Thyroid gland (tissue), 4 donors: ENCODE results near the gene PTPRN2. TPM values are rescaled to one million over a fixed set of nuclear protein-coding genes. Genes with fewer than 3 reads are reported as not detected.

ENCODE experiments used
- DNase-seq, 2 donors: peaks; one replicate each; pipeline ENCODE4 v3.0.0-alpha.2; 2019
- H3K27ac ChIP-seq, 3 donors: fragments of 200-600 bp; sonication (generic); 1 replicate in 2 of 3; 2 replicates in 1 of 3; pipeline ENCODE4 v1.5.1; 2016 to 2019; ENCODE audit warnings: mild to moderate bottlenecking in 1 of 3, moderate library complexity in 1 of 3
- H3K27me3 ChIP-seq: fragments of 200-600 bp; sonication (generic); one replicate; pipeline ENCODE4 v1.5.1; 2019
- H3K36me3 ChIP-seq, 2 donors: fragments of 200-600 bp; sonication (generic); one replicate each; pipeline ENCODE4 v1.5.1; 2016 to 2019
- H3K4me1 ChIP-seq, 2 donors: fragments of 200-600 bp; sonication (generic); one replicate each; pipeline ENCODE4 v1.5.1; 2017 to 2019
- H3K4me3 ChIP-seq, 3 donors: fragments of 200-600 bp; sonication (generic); replicated peaks in 1 of 3; 1 replicate in 2 of 3; 2 replicates in 1 of 3; pipeline ENCODE4 v1.5.1; 2016; ENCODE audit warnings: mild to moderate bottlenecking in 1 of 3
- H3K9me3 ChIP-seq: fragments of 200-600 bp; sonication (generic); one replicate; pipeline ENCODE4 v1.5.1; 2017
- POLR2A ChIP-seq, 2 donors: fragments of 450-650 bp; IDR thresholded peaks; one replicate each; pipeline ENCODE4 v1.6.1; 2017; ENCODE audit warnings: antibody characterized with exemption in 2 of 2, mild to moderate bottlenecking in 2 of 2, moderate library complexity in 1 of 2
- WGBS, 2 donors: methylation state at CpG; one replicate each; pipeline ENCODE4 v1.1.5; 2017; 5-methylcytosine and 5-hydroxymethylcytosine counted together
- intact Hi-C: fragments of 100-400 bp; cut with DNase I; formaldehyde crosslinking; loops from one replicate; pipeline ENCODE4 v1.15.1; 2023
- total RNA-seq, 4 donors: library from RNA; depleted of rRNA; stranded (reverse); fragments of >200 nt; gene quantifications; one replicate each; pipeline ENCODE4 v1.2.3, GENCODE V29; 2016
- TF ChIP-seq, protein P1 (sequence below), 6 experiments: fragments of 200-600 bp in 3 of 6; fragments of 450-650 bp in 3 of 6; sonication (generic) in 3 of 6; IDR thresholded peaks; one replicate each; pipeline ENCODE4 v1.5.1; 2016 to 2019; ENCODE audit warnings: antibody characterized with exemption in 6 of 6, mild to moderate bottlenecking in 2 of 6, inconsistent platforms in 1 of 6, moderate library complexity in 1 of 6

Gene PTPRN2
- total RNA-seq, 4 donors from 2014 or later, result 4.2 to 9.9 (median 7.7) TPM

- intact Hi-C loops, result no loop called here
- DNase-seq, result no peak
- Histone ChIP-seq H3K27ac (no peak overlapping the region), H3K36me3 (no peaks in the 10 kb centered on the region), H3K4me3 (no peak overlapping the region), H3K4me1 (no peaks in the 10 kb centered on the region), H3K27me3 (no peaks in the 10 kb centered on the region), H3K9me3 (no peaks in the 10 kb centered on the region)
- no peak for TF ChIP-seq POLR2A (IDR thresholded peaks at IDR 0.05)
- TF ChIP-seq, protein P1, sequence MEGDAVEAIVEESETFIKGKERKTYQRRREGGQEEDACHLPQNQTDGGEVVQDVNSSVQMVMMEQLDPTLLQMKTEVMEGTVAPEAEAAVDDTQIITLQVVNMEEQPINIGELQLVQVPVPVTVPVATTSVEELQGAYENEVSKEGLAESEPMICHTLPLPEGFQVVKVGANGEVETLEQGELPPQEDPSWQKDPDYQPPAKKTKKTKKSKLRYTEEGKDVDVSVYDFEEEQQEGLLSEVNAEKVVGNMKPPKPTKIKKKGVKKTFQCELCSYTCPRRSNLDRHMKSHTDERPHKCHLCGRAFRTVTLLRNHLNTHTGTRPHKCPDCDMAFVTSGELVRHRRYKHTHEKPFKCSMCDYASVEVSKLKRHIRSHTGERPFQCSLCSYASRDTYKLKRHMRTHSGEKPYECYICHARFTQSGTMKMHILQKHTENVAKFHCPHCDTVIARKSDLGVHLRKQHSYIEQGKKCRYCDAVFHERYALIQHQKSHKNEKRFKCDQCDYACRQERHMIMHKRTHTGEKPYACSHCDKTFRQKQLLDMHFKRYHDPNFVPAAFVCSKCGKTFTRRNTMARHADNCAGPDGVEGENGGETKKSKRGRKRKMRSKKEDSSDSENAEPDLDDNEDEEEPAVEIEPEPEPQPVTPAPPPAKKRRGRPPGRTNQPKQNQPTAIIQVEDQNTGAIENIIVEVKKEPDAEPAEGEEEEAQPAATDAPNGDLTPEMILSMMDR (IDR thresholded peaks at IDR 0.05), result no peak
- WGBS, 2 donors, result 81 to 86% methylated on average over 11 to 15 of the region's 17 CpGs
These were observed 743.0 kb downstream of the PTPRN2 start for GRCh38 chr7:157844611-157845010.

DNA sequence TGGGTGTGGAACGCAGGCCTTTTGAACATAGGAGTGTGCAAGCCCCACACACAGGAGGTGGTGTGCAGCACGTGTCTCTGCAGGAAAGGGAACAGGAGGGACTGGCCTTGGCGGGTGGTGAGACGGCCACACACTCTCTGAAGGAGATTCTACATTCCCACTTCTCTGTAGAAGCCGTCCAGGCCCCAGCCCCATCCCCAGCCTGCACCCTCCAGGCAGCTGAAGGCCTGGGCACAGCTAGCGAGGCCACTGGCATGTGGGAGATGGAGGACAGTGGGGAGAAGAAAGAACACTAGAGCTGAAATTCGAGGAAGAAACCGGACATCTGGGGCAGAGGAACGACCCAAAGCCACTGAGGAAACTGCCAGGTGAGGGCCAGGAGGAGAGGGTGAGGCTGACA is 743.5 kb downstream of the PTPRN2 start:
- H3K27me3 ChIP-seq, result no peaks in the 10 kb centered on the region
- 71 to 82% methylated on average over 9 of the region's 9 CpGs for WGBS, 2 donors
- intact Hi-C loops, result no loop called here
- no peak overlapping the region for H3K4me3 ChIP-seq
- no peaks in the 10 kb centered on the region for H3K36me3 ChIP-seq
- H3K27ac ChIP-seq, result no peak overlapping the region
- TF ChIP-seq, protein P1 (IDR thresholded peaks at IDR 0.05), result no peak
- no peak for TF ChIP-seq POLR2A (IDR thresholded peaks at IDR 0.05)
- no peaks in the 10 kb centered on the region for H3K9me3 ChIP-seq
- no peak for DNase-seq
- no peaks in the 10 kb centered on the region for H3K4me1 ChIP-seq

DNA sequence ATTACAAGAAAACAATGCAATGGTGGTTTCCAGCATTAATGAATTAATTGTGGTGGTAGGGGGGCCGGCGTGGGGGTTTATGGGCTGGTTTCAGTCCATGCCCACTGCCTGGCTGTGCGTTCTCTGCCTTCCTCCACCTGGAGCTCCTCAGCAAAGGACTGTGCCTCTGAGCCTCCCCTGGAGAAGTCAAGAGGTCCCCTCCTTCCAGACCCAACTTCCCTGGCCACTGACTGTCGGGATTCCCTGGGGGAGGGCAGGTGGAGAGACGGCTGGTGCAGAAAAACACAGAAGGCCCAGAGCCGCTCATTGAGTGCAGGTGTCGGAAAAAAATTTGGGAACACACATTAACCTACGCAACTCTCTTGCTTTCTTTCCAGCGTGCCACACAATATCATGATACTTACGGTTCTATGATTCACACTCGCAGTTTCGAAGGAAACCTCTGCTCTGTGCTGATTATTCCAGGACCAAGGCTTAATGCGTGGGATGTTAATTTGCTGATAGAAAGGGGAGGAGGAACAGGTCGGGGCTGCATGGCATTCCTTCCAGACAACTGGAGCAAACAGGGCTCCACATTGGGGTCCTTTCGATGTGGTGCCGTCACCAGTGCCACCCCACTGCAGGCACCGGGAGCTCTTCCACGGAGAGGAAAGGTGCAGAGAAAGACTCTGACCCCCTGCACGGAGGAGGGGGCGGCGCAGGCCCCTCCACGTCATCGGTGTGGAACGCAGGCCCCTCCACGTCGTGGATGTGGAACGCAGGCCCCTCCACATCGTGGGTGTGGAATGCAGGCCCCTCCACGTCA is 744.1 kb downstream of the PTPRN2 start:
- TF ChIP-seq, protein P1 (IDR thresholded peaks at IDR 0.05), result no peak
- TF ChIP-seq POLR2A (IDR thresholded peaks at IDR 0.05), result no peak

DNA sequence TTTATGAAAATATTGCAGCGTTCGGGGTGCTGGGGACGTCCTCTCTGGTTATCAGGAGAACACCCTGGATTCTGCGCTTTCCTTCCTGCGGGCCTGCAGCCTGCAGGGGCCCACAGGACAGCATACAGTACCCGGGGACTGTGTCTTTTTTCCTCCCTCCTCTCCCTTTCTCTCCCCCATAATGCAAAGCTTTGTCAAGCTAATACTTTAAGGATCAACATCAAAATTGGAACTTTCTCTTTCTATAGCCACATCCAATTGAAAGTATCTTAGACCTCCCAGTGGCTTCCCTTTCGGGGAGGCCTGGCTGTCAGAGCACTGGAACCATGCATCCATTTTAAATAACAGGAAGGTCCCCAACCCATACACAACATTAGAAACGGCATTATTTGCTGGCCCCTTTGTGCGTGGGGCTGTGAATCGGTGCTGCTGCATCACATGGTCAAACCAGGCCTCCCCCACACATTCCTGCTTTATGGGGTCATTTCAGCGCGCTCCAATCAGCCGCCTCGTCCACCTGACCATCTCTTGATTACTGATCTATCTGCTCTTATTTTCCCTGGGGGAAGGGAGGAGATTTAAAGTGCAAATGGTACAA is 745.8 kb downstream of the PTPRN2 start:
- TF ChIP-seq POLR2A (IDR thresholded peaks at IDR 0.05), result no peak
- TF ChIP-seq, protein P1 (IDR thresholded peaks at IDR 0.05), result no peak
- H3K27ac ChIP-seq, result no peak overlapping the region
- intact Hi-C loops, result no loop called here
- no peaks in the 10 kb centered on the region for H3K9me3 ChIP-seq
- WGBS, 2 donors, result 76 to 79% methylated on average over 14 of the region's 14 CpGs
- no peak for DNase-seq
- H3K27me3 ChIP-seq, result no peaks in the 10 kb centered on the region
- no peaks in the 10 kb centered on the region for H3K36me3 ChIP-seq
- H3K4me1 ChIP-seq, result no peaks in the 10 kb centered on the region
- H3K4me3 ChIP-seq, result no peak overlapping the region

More for the DNA sequence above, 744.1 kb downstream of the PTPRN2 start:
- no peaks in the 10 kb centered on the region for H3K36me3 ChIP-seq
- DNase-seq, result no peak
- H3K4me1 ChIP-seq, result no peaks in the 10 kb centered on the region
- H3K27me3 ChIP-seq, result no peaks in the 10 kb centered on the region
- intact Hi-C loops, result no loop called here
- 85 to 87% methylated on average over 27 to 28 of the region's 29 CpGs for WGBS, 2 donors
- no peak overlapping the region for H3K4me3 ChIP-seq
- no peaks in the 10 kb centered on the region for H3K9me3 ChIP-seq
- no peak overlapping the region for H3K27ac ChIP-seq
